Vein endothelial cell (primary cell): ENCODE results near the gene ZBED2. TPM values are rescaled to one million over a fixed set of nuclear protein-coding genes. Genes with fewer than 3 reads are reported as not detected.

Experiments
- total RNA-seq: library from RNA; depleted of rRNA; stranded (reverse); fragments of >200 nt; gene quantifications from 2 replicates; pipeline ENCODE4 v1.2.3, GENCODE V29; 2012

The ZBED2 gene
- not detected in 2 replicates for total RNA-seq

DNA sequence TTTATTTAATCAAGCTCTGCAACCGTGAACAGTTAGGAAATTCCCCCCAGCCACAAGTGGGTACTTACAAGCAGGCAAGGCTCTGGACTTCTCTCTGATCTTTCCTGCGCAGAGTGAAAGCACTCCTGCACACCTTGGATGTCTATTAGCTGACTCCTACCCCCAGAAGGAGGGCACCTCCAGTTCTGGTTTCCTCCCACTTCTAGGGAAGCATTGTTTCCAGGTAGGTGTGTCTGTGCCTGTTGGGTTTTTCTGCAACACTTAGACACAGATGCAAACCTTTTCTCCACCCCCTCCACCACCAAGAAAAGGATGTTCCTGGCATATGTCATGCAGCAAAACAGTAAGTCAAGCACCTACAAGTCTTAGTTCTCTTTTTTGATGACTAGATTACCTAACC, at the start of gene ZBED2:
TSS of gene ZBED2 (minus strand) at position 115 of the 400 bp plus-strand sequence. CDS start 1,145 bp downstream, outside the sequence.

Other genes with a start within 250 kb of the ZBED2 start
- not detected in 2 replicates for gene CD96, start 53.1 kb downstream of the ZBED2 start, total RNA-seq
- gene PLCXD2, start 79.3 kb upstream of the ZBED2 start, total RNA-seq: 3.6 and 4.1 TPM in 2 replicates